Measurements from ENCODE around the gene NKAIN4.

Gene NKAIN4

GRCh38 chr20:63272105-63273058 is 18.1 kb upstream of the NKAIN4 start, which contains the start of gene ARFGAP1:
ARFGAP1 (plus strand) TSS chr20:63272813; CDS start chr20:63275581, 2,768 bp downstream.
- Histone ChIP-seq H3K27ac (ENCODE audit: low read depth, low read length) (peak within 1 kb of the TSS; percentile 10; the same call in 1 of the 2 replicates), H3K36me3 (ENCODE audit: insufficient read depth, low read length) (peaks cover 19% of the 10 kb centered on the region), H3K27me3 (ENCODE audit: insufficient read depth, low read length) (no peaks in the 10 kb centered on the region), H3K4me3 (ENCODE audit: low read length) (peak within 1 kb of the TSS; percentile 83), H3K9me3 (ENCODE audit: insufficient read depth, low read depth, low read length) (no peaks in the 10 kb centered on the region), H3K4me1 (ENCODE audit: insufficient read depth, low read length) (peaks cover 4% of the 10 kb centered on the region; the same call in 1 of the 2 replicates), H3K9ac (ENCODE audit: low read depth, low read length) (peak within 1 kb of the TSS; percentile 73)
- 1% methylated on average over 97 of the region's 97 CpGs for WGBS

GRCh38 chr20:63270606-63271325 is 16.5 kb upstream of the NKAIN4 start:
- H3K9me3 ChIP-seq (ENCODE audit: insufficient read depth, low read depth, low read length): no peaks in the 10 kb centered on the region
- 94% methylated on average over 9 of the region's 9 CpGs for WGBS

GRCh38 chr20:63269724-63270123 is 15.5 kb upstream of the NKAIN4 start:
- Histone ChIP-seq H3K9me3 (ENCODE audit: insufficient read depth, low read depth, low read length) (no peaks in the 10 kb centered on the region), H3K36me3 (ENCODE audit: insufficient read depth, low read length) (no peaks in the 10 kb centered on the region), H3K9ac (ENCODE audit: low read depth, low read length) (no peak overlapping the region), H3K27ac (ENCODE audit: low read depth, low read length) (no peak overlapping the region), H3K27me3 (ENCODE audit: insufficient read depth, low read length) (no peaks in the 10 kb centered on the region), H3K4me3 (ENCODE audit: low read length) (no peak overlapping the region), H3K4me1 (ENCODE audit: insufficient read depth, low read length) (peaks cover 4% of the 10 kb centered on the region; the same call in 1 of the 2 replicates)
- WGBS: 88% methylated on average over 9 of the region's 9 CpGs

More at GRCh38 chr20:63270606-63271325, 16.5 kb upstream of the NKAIN4 start:
- no peak overlapping the region for H3K27ac ChIP-seq (ENCODE audit: low read depth, low read length)
- no peak overlapping the region for H3K9ac ChIP-seq (ENCODE audit: low read depth, low read length)
- H3K36me3 ChIP-seq (ENCODE audit: insufficient read depth, low read length): peaks cover 2% of the 10 kb centered on the region; the same call in 1 of the 2 replicates
- H3K4me1 ChIP-seq (ENCODE audit: insufficient read depth, low read length): peaks cover 4% of the 10 kb centered on the region; the same call in 1 of the 2 replicates
- no peaks in the 10 kb centered on the region for H3K27me3 ChIP-seq (ENCODE audit: insufficient read depth, low read length)
- H3K4me3 ChIP-seq (ENCODE audit: low read length): no peak overlapping the region

GRCh38 chr20:63268671-63269439 is 14.6 kb upstream of the NKAIN4 start:
- Histone ChIP-seq H3K9me3 (ENCODE audit: insufficient read depth, low read depth, low read length) (no peaks in the 10 kb centered on the region), H3K4me1 (ENCODE audit: insufficient read depth, low read length) (peaks cover 4% of the 10 kb centered on the region; the same call in 1 of the 2 replicates), H3K27me3 (ENCODE audit: insufficient read depth, low read length) (no peaks in the 10 kb centered on the region), H3K27ac (ENCODE audit: low read depth, low read length) (no peak overlapping the region), H3K4me3 (ENCODE audit: low read length) (no peak overlapping the region), H3K9ac (ENCODE audit: low read depth, low read length) (0 out of 2 replicates have a peak overlapping the region, but pooled peaks have one; percentile 29), H3K36me3 (ENCODE audit: insufficient read depth, low read length) (no peaks in the 10 kb centered on the region)
- WGBS: 62% methylated on average over 18 of the region's 18 CpGs

GRCh38 chr20:63268256-63268655 is 14.0 kb upstream of the NKAIN4 start:
- no peaks in the 10 kb centered on the region for H3K4me1 ChIP-seq (ENCODE audit: insufficient read depth, low read length)
- H3K36me3 ChIP-seq (ENCODE audit: insufficient read depth, low read length): no peaks in the 10 kb centered on the region
- no peaks in the 10 kb centered on the region for H3K27me3 ChIP-seq (ENCODE audit: insufficient read depth, low read length)
- WGBS: 84% methylated on average over 7 of the region's 7 CpGs
- H3K9ac ChIP-seq (ENCODE audit: low read depth, low read length): no peak overlapping the region
- H3K9me3 ChIP-seq (ENCODE audit: insufficient read depth, low read depth, low read length): no peaks in the 10 kb centered on the region
- H3K4me3 ChIP-seq (ENCODE audit: low read length): no peak overlapping the region
- H3K27ac ChIP-seq (ENCODE audit: low read depth, low read length): no peak overlapping the region

- H3K27ac ChIP-seq (ENCODE audit: low read depth, low read length): no peak overlapping the region
- H3K4me1 ChIP-seq (ENCODE audit: insufficient read depth, low read length): no peaks in the 10 kb centered on the region
- no peaks in the 10 kb centered on the region for H3K27me3 ChIP-seq (ENCODE audit: insufficient read depth, low read length)
- no peak overlapping the region for H3K9ac ChIP-seq (ENCODE audit: low read depth, low read length)
- H3K36me3 ChIP-seq (ENCODE audit: insufficient read depth, low read length): no peaks in the 10 kb centered on the region
- 80% methylated on average over 9 of the region's 9 CpGs for WGBS
- H3K4me3 ChIP-seq (ENCODE audit: low read length): no peak overlapping the region
- H3K9me3 ChIP-seq (ENCODE audit: insufficient read depth, low read depth, low read length): no peaks in the 10 kb centered on the region
Observed at GRCh38 chr20:63267691-63268090, 13.4 kb upstream of the NKAIN4 start.

GRCh38 chr20:63265891-63266515 is 11.7 kb upstream of the NKAIN4 start:
- H3K27ac ChIP-seq (ENCODE audit: low read depth, low read length): no peak overlapping the region
- no peak overlapping the region for H3K9ac ChIP-seq (ENCODE audit: low read depth, low read length)
- no peak overlapping the region for H3K4me3 ChIP-seq (ENCODE audit: low read length)
- no peaks in the 10 kb centered on the region for H3K9me3 ChIP-seq (ENCODE audit: insufficient read depth, low read depth, low read length)
- no peaks in the 10 kb centered on the region for H3K36me3 ChIP-seq (ENCODE audit: insufficient read depth, low read length)
- H3K4me1 ChIP-seq (ENCODE audit: insufficient read depth, low read length): peaks cover 10% of the 10 kb centered on the region
- 87% methylated on average over 12 of the region's 12 CpGs for WGBS
- no peaks in the 10 kb centered on the region for H3K27me3 ChIP-seq (ENCODE audit: insufficient read depth, low read length)

GRCh38 chr20:63264519-63264918 is 10.3 kb upstream of the NKAIN4 start:
- Histone ChIP-seq H3K27me3 (ENCODE audit: insufficient read depth, low read length) (no peaks in the 10 kb centered on the region), H3K36me3 (ENCODE audit: insufficient read depth, low read length) (no peaks in the 10 kb centered on the region)

GRCh38 chr20:63264000-63264399 is 9.7 kb upstream of the NKAIN4 start:
- no peak overlapping the region for H3K4me3 ChIP-seq (ENCODE audit: low read length)
- WGBS: 89% methylated on average over 10 of the region's 10 CpGs
- H3K4me1 ChIP-seq (ENCODE audit: insufficient read depth, low read length): peaks cover 10% of the 10 kb centered on the region

More at GRCh38 chr20:63264519-63264918, 10.3 kb upstream of the NKAIN4 start:
- no peak overlapping the region for H3K4me3 ChIP-seq (ENCODE audit: low read length)
- no peaks in the 10 kb centered on the region for H3K9me3 ChIP-seq (ENCODE audit: insufficient read depth, low read depth, low read length)
- WGBS: 87% methylated on average over 14 of the region's 14 CpGs
- H3K9ac ChIP-seq (ENCODE audit: low read depth, low read length): no peak overlapping the region
- H3K4me1 ChIP-seq (ENCODE audit: insufficient read depth, low read length): peaks cover 10% of the 10 kb centered on the region
- no peak overlapping the region for H3K27ac ChIP-seq (ENCODE audit: low read depth, low read length)

GRCh38 chr20:63262836-63263235 is 8.6 kb upstream of the NKAIN4 start:
- no peak overlapping the region for H3K27ac ChIP-seq (ENCODE audit: low read depth, low read length)
- H3K4me3 ChIP-seq (ENCODE audit: low read length): no peak overlapping the region
- no peaks in the 10 kb centered on the region for H3K9me3 ChIP-seq (ENCODE audit: insufficient read depth, low read depth, low read length)
- H3K9ac ChIP-seq (ENCODE audit: low read depth, low read length): no peak overlapping the region
- H3K27me3 ChIP-seq (ENCODE audit: insufficient read depth, low read length): no peaks in the 10 kb centered on the region
- H3K36me3 ChIP-seq (ENCODE audit: insufficient read depth, low read length): no peaks in the 10 kb centered on the region
- WGBS: 91% methylated on average over 9 of the region's 9 CpGs
- peaks cover 10% of the 10 kb centered on the region for H3K4me1 ChIP-seq (ENCODE audit: insufficient read depth, low read length)

More at GRCh38 chr20:63264000-63264399, 9.7 kb upstream of the NKAIN4 start:
- Histone ChIP-seq H3K27me3 (ENCODE audit: insufficient read depth, low read length) (no peaks in the 10 kb centered on the region), H3K27ac (ENCODE audit: low read depth, low read length) (no peak overlapping the region), H3K9ac (ENCODE audit: low read depth, low read length) (no peak overlapping the region), H3K36me3 (ENCODE audit: insufficient read depth, low read length) (no peaks in the 10 kb centered on the region), H3K9me3 (ENCODE audit: insufficient read depth, low read depth, low read length) (no peaks in the 10 kb centered on the region)

Data from HUES64 (cell line).